Measurements from ENCODE around the gene NPRL2.

- no peak for TF ChIP-seq ZNF274 (IDR thresholded peaks at IDR 0.05; ENCODE audit: low read depth, low read length)
- TF ChIP-seq YY1 (IDR thresholded peaks at IDR 0.05; ENCODE audit: insufficient read depth, insufficient read length), result no peak
- no peak for TF ChIP-seq SUZ12 (IDR thresholded peaks at IDR 0.05; ENCODE audit: extremely low read depth, insufficient read depth, insufficient read length)
These were observed 33.2 kb upstream of the NPRL2 start for GRCh38 chr3:50383750-50384149.

All from NT2/D1 (cell line).